ENCODE measurements around the gene OGDHL. TPM values are rescaled to one million over a fixed set of nuclear protein-coding genes. Genes with fewer than 3 reads are reported as not detected.
"Not testable (repeated sequence)": the region's sequence is repeated elsewhere in the genome, so short reads cannot be mapped to it uniquely, and the experiment has no call there.

OGDHL gene
- total RNA-seq, 1 donor from 2014 or later = 0.52 TPM

DNA sequence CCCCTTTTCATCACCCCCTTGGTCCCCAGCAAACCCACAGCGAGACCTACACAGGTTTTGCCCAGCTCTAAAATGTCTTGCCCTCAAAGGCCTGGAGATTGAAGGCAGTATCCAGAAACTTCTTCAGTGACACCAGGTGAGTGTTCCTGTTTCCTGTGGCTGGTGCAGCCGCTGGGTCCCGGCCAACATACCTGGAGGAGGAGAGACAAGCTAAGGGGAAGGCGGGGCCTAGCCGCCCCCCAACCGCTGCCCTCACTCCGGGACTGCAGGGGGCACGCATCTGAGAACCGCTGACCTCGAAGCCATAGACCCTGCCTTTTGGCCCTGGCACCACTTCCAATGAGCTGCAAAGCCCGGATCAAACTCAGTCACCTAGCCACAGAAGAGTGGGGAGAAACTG is 27.0 kb downstream of the OGDHL start:
- Histone ChIP-seq H3K9ac (ENCODE audit: low read depth in 1 of 3, low read length in 3 of 3) (no peak overlapping the region), H3K4me1 (ENCODE audit: control insufficient read depth in 3 of 3, insufficient read depth in 3 of 3, low read length in 3 of 3) (no peaks in the 10 kb centered on the region), H3K4me3 (ENCODE audit: low read length in 3 of 3) (no peak overlapping the region), H3K9me3 (ENCODE audit: control insufficient read depth in 3 of 3, low read length in 3 of 3) (no peaks in the 10 kb centered on the region), H3K27ac (ENCODE audit: low read depth, low read length) (no peak overlapping the region), H3K27me3 (ENCODE audit: control insufficient read depth in 3 of 3, insufficient read depth in 3 of 3, low read length in 3 of 3) (peaks cover 0 to 5% (median 0%) of the 10 kb centered on the region in 3 donors), H3K36me3 (ENCODE audit: control insufficient read depth in 3 of 3, insufficient read depth in 3 of 3, low read length in 3 of 3) (no peaks in the 10 kb centered on the region)

DNA sequence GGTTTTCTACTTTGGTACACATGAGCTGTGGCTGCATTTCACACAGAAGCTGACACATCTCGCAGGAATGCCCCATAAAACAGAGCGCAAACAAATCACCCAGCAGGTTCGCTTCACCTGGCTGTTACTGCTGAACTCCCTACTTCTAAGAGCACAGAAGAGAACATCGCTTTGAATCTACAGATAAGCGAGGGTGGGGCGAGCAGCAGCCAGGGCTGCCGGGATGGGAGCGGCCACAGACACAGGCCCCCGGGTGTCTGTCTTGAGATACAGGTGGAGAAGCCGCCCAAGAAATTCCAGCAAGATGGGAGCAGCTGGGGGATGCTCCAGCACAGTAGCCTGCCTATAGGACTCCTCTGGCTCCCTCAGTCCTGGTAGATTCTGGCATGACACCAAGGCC is 27.4 kb downstream of the OGDHL start:
- H3K27me3 ChIP-seq (ENCODE audit: control insufficient read depth in 3 of 3, insufficient read depth in 3 of 3, low read length in 3 of 3) = peaks cover 0 to 5% (median 0%) of the 10 kb centered on the region in 3 donors
- H3K9ac ChIP-seq (ENCODE audit: low read depth in 1 of 3, low read length in 3 of 3) = no peak overlapping the region
- no peaks in the 10 kb centered on the region for H3K4me1 ChIP-seq (ENCODE audit: control insufficient read depth in 3 of 3, insufficient read depth in 3 of 3, low read length in 3 of 3)
- no peak overlapping the region for H3K4me3 ChIP-seq (ENCODE audit: low read length in 3 of 3)
- H3K27ac ChIP-seq (ENCODE audit: low read depth, low read length) = no peak overlapping the region
- no peaks in the 10 kb centered on the region for H3K36me3 ChIP-seq (ENCODE audit: control insufficient read depth in 3 of 3, insufficient read depth in 3 of 3, low read length in 3 of 3)
- no peaks in the 10 kb centered on the region for H3K9me3 ChIP-seq (ENCODE audit: control insufficient read depth in 3 of 3, low read length in 3 of 3)

DNA sequence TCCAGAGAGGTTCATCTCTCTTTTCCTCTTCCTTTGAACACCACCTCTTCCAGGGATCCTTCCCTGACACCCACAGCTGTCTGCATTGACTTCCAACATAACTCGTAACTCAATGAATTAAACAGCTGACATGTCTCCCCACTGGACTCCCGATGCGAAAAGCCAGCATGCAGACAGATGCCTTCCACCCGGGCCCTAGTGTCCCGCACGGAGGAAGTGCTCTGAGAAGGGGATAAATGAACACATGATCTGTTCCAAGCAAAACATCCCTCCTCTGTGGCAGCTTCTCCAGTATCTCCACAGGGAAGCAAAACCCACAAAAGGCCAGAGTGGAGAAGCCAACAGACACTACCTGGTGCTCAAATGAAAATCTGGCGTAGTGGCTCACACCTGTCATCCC is 28.3 kb downstream of the OGDHL start:
- no peaks in the 10 kb centered on the region for H3K4me1 ChIP-seq (ENCODE audit: control insufficient read depth in 3 of 3, insufficient read depth in 3 of 3, low read length in 3 of 3)
- H3K36me3 ChIP-seq (ENCODE audit: control insufficient read depth in 3 of 3, insufficient read depth in 3 of 3, low read length in 3 of 3) = no peaks in the 10 kb centered on the region
- H3K27me3 ChIP-seq (ENCODE audit: control insufficient read depth in 3 of 3, insufficient read depth in 3 of 3, low read length in 3 of 3) = peaks cover 0 to 5% (median 0%) of the 10 kb centered on the region in 3 donors
- no peak overlapping the region for H3K9ac ChIP-seq (ENCODE audit: low read depth in 1 of 3, low read length in 3 of 3)
- no peak overlapping the region for H3K4me3 ChIP-seq (ENCODE audit: low read length in 3 of 3)
- H3K9me3 ChIP-seq (ENCODE audit: control insufficient read depth in 3 of 3, low read length in 3 of 3) = no peaks in the 10 kb centered on the region
- no peak overlapping the region for H3K27ac ChIP-seq (ENCODE audit: low read depth, low read length)

DNA sequence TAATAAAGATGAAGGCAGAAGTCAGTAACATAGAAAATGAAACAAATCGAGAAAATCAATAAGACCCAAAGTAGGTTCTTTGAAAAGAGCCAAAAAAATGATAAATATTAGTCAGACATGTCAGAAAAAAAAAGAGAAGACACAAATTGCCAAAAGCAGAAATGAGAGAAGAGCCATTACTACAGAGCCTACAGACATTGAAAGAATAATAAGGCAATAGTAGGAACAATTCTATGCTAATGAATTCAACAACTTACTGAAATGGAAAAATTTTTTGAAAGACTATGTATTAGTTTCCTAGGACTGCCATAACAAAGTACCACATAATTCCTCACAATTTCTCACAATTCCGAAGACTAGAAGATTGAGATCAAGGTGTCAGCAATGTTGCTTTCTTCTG is 35.5 kb downstream of the OGDHL start:
- no peak overlapping the region for H3K27ac ChIP-seq (ENCODE audit: low read depth, low read length)
- H3K9ac ChIP-seq (ENCODE audit: low read depth in 1 of 3, low read length in 3 of 3) = no peak overlapping the region
- H3K4me1 ChIP-seq (ENCODE audit: control insufficient read depth in 3 of 3, insufficient read depth in 3 of 3, low read length in 3 of 3) = no peaks in the 10 kb centered on the region
- no peaks in the 10 kb centered on the region for H3K27me3 ChIP-seq (ENCODE audit: control insufficient read depth in 3 of 3, insufficient read depth in 3 of 3, low read length in 3 of 3)
- H3K4me3 ChIP-seq (ENCODE audit: low read length in 3 of 3) = no peak overlapping the region
- peaks cover 0 to 7% (median 4%) of the 10 kb centered on the region in 3 donors for H3K9me3 ChIP-seq (ENCODE audit: control insufficient read depth in 3 of 3, low read length in 3 of 3)
- no peaks in the 10 kb centered on the region for H3K36me3 ChIP-seq (ENCODE audit: control insufficient read depth in 3 of 3, insufficient read depth in 3 of 3, low read length in 3 of 3)

DNA sequence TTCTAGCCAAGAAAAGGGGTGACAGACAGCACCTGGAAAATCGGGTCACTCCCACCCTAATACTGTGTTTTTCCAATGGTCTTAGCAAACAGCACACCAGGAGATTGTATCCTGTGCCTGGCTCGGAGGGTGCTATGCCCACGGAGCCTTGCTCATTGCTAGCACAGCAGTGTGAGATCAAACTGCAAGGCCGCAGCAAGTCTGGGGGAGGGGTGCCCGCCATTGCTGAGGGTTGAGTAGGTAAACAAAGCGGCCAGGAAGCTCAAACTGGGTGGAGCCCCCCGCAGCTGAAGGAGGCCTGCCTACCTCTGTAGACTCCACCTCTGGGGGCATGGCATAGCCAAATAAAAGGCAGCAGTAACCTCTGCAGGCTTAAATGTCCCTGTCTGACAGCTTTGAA is 47.0 kb downstream of the OGDHL start:
- not testable (repeated sequence) for H3K36me3 ChIP-seq (ENCODE audit: control insufficient read depth in 3 of 3, insufficient read depth in 3 of 3, low read length in 3 of 3); H3K4me1 ChIP-seq (ENCODE audit: control insufficient read depth in 3 of 3, insufficient read depth in 3 of 3, low read length in 3 of 3); H3K9me3 ChIP-seq (ENCODE audit: control insufficient read depth in 3 of 3, low read length in 3 of 3); H3K27ac ChIP-seq (ENCODE audit: low read depth, low read length); H3K27me3 ChIP-seq (ENCODE audit: control insufficient read depth in 3 of 3, insufficient read depth in 3 of 3, low read length in 3 of 3); H3K9ac ChIP-seq (ENCODE audit: low read depth in 1 of 3, low read length in 3 of 3); H3K4me3 ChIP-seq (ENCODE audit: low read length in 3 of 3)

DNA sequence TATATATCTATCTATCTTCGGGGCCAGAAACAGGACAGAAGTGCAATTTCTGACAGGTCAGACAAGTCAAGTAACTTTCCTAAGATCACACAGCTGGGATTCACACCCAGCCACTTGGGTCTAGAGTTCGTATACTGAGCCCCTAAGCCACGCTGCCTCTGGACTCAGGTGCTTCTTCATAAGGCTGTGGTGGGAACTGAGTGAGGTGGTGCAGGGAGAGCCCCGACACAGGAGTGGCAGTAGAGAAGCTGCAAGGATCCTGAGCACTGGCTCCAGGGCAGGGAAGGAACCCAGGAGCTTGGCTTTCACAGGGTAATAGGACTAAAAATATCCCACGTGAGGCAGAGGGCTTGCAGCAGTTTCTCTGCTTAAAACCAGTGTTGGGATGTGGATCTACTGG is 48.9 kb downstream of the OGDHL start:
- Histone ChIP-seq H3K36me3 (ENCODE audit: control insufficient read depth in 3 of 3, insufficient read depth in 3 of 3, low read length in 3 of 3) (no peaks in the 10 kb centered on the region), H3K4me1 (ENCODE audit: control insufficient read depth in 3 of 3, insufficient read depth in 3 of 3, low read length in 3 of 3) (no peaks in the 10 kb centered on the region), H3K9me3 (ENCODE audit: control insufficient read depth in 3 of 3, low read length in 3 of 3) (no peaks in the 10 kb centered on the region)

DNA sequence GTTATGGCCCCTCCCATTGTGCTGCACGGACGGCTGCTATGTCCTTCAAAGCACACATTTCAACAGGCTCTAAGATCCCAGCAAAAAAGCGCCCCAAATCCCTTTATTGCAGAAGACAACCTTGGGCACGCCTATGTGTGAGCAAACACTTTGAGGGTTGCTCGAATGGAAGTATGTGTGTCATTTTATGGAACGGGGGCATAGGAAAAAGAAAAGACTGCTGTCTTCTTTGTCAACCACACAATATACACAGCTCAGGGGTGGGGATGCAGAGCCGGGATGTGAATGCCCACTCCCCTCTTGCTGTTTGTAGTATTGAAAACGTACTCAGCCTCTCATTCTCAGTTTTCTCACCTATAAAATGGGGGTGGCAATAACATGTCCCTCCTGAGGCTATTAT is 50.6 kb downstream of the OGDHL start:
- Histone ChIP-seq H3K4me1 (ENCODE audit: control insufficient read depth in 3 of 3, insufficient read depth in 3 of 3, low read length in 3 of 3) (no peaks in the 10 kb centered on the region), H3K36me3 (ENCODE audit: control insufficient read depth in 3 of 3, insufficient read depth in 3 of 3, low read length in 3 of 3) (no peaks in the 10 kb centered on the region), H3K4me3 (ENCODE audit: low read length in 3 of 3) (no peak overlapping the region), H3K27me3 (ENCODE audit: control insufficient read depth in 3 of 3, insufficient read depth in 3 of 3, low read length in 3 of 3) (peaks cover 0 to 4% (median 3%) of the 10 kb centered on the region in 3 donors), H3K9ac (ENCODE audit: low read depth in 1 of 3, low read length in 3 of 3) (no peak overlapping the region), H3K9me3 (ENCODE audit: control insufficient read depth in 3 of 3, low read length in 3 of 3) (no peaks in the 10 kb centered on the region), H3K27ac (ENCODE audit: low read depth, low read length) (no peak overlapping the region)

More for the DNA sequence above, 48.9 kb downstream of the OGDHL start:
- Histone ChIP-seq H3K27ac (ENCODE audit: low read depth, low read length) (no peak overlapping the region), H3K27me3 (ENCODE audit: control insufficient read depth in 3 of 3, insufficient read depth in 3 of 3, low read length in 3 of 3) (peaks cover 0 to 4% (median 3%) of the 10 kb centered on the region in 3 donors), H3K4me3 (ENCODE audit: low read length in 3 of 3) (no peak overlapping the region), H3K9ac (ENCODE audit: low read depth in 1 of 3, low read length in 3 of 3) (no peak overlapping the region)

DNA sequence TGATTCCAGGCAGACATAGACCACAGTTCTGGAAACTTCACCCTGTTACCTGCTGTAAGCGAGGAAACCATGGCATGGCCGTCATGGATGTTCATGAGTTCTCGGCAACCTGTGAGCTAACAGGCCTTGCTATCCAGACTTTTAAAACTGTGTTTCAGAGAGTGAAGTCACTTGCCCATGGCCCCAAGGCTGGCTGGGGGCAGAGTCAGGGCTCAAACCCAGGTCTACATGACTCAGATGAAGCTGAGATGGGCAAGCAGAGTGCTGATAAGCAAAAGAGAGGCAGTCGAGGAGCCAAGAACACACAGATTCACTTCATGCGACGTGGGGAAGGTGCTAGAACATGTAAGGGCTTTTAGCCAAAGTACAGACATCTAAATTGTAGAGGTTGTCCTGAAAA is 51.2 kb downstream of the OGDHL start:
- H3K27me3 ChIP-seq (ENCODE audit: control insufficient read depth in 3 of 3, insufficient read depth in 3 of 3, low read length in 3 of 3) = peaks cover 0 to 4% (median 3%) of the 10 kb centered on the region in 3 donors
- H3K9ac ChIP-seq (ENCODE audit: low read depth in 1 of 3, low read length in 3 of 3) = no peak overlapping the region
- no peaks in the 10 kb centered on the region for H3K36me3 ChIP-seq (ENCODE audit: control insufficient read depth in 3 of 3, insufficient read depth in 3 of 3, low read length in 3 of 3)
- no peaks in the 10 kb centered on the region for H3K4me1 ChIP-seq (ENCODE audit: control insufficient read depth in 3 of 3, insufficient read depth in 3 of 3, low read length in 3 of 3)
- no peak overlapping the region for H3K27ac ChIP-seq (ENCODE audit: low read depth, low read length)
- no peaks in the 10 kb centered on the region for H3K9me3 ChIP-seq (ENCODE audit: control insufficient read depth in 3 of 3, low read length in 3 of 3)
- no peak overlapping the region for H3K4me3 ChIP-seq (ENCODE audit: low read length in 3 of 3)

DNA sequence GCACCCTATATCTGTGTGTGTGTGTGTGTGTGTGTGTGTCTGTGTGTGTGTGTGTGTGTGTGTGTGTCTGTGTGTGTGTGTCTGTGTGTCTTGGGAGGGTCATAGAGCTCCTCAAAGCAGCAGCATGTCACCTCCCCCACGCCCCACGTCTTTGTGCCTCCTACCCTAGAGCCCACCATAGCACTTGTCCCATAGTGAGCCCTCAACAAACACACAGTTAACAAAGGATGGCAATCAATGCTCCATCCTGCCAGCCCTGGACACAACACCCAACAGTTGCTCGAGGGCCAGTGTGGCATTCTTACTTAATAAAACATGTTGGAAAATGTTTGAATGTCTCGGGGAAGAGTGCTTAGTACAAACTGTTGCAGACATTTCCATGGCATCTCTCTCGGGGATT is 52.2 kb downstream of the OGDHL start:
- Histone ChIP-seq H3K27ac (ENCODE audit: low read depth, low read length) (no peak overlapping the region), H3K4me1 (ENCODE audit: control insufficient read depth in 3 of 3, insufficient read depth in 3 of 3, low read length in 3 of 3) (no peaks in the 10 kb centered on the region), H3K36me3 (ENCODE audit: control insufficient read depth in 3 of 3, insufficient read depth in 3 of 3, low read length in 3 of 3) (no peaks in the 10 kb centered on the region), H3K4me3 (ENCODE audit: low read length in 3 of 3) (no peak overlapping the region), H3K9ac (ENCODE audit: low read depth in 1 of 3, low read length in 3 of 3) (no peak overlapping the region), H3K9me3 (ENCODE audit: control insufficient read depth in 3 of 3, low read length in 3 of 3) (no peaks in the 10 kb centered on the region), H3K27me3 (ENCODE audit: control insufficient read depth in 3 of 3, insufficient read depth in 3 of 3, low read length in 3 of 3) (peaks cover 0 to 4% (median 3%) of the 10 kb centered on the region in 3 donors)

DNA sequence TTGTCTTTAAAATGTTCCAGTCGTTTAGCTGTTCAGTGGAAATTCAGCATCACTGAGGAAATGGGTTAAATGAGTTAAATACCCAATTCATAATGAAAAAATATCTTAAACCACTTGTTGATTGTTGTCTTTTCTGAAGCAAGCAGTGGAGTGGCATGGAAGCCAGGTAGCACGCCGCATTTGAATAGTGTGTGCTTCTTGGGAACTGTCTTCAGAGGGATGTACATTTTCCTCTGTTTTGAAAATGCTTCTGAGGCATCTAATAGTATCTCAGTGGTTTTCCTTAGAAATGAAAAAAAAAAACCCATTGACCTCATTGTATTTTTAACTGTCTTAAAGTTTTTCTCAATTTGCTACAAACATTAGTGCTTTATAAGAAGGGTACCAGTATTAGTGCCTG is 54.5 kb downstream of the OGDHL start:
- peaks cover 0 to 4% (median 3%) of the 10 kb centered on the region in 3 donors for H3K27me3 ChIP-seq (ENCODE audit: control insufficient read depth in 3 of 3, insufficient read depth in 3 of 3, low read length in 3 of 3)
- H3K4me1 ChIP-seq (ENCODE audit: control insufficient read depth in 3 of 3, insufficient read depth in 3 of 3, low read length in 3 of 3) = no peaks in the 10 kb centered on the region
- no peaks in the 10 kb centered on the region for H3K36me3 ChIP-seq (ENCODE audit: control insufficient read depth in 3 of 3, insufficient read depth in 3 of 3, low read length in 3 of 3)
- no peaks in the 10 kb centered on the region for H3K9me3 ChIP-seq (ENCODE audit: control insufficient read depth in 3 of 3, low read length in 3 of 3)
- no peak overlapping the region for H3K9ac ChIP-seq (ENCODE audit: low read depth in 1 of 3, low read length in 3 of 3)
- no peak overlapping the region for H3K4me3 ChIP-seq (ENCODE audit: low read length in 3 of 3)
- H3K27ac ChIP-seq (ENCODE audit: low read depth, low read length) = no peak overlapping the region

DNA sequence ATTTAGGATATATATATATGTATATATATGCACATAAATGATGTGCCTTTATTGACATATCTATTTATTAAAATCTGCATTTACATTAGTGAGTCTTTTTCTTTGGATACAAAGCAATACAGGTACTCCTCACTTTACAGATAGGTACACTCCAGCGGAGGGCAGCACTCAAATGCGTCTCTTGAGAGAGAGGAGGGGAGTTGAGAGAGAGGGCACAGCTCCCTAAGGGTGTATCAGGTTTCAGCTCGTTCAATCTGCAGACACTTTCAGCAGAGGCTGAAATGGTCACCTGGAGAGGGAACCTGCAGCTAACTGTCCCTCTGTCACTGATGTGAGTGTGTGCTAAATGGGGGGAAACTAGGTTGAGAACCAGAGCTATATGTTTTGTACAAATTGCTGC is 61.1 kb downstream of the OGDHL start:
- H3K27me3 ChIP-seq (ENCODE audit: control insufficient read depth in 3 of 3, insufficient read depth in 3 of 3, low read length in 3 of 3) = peaks cover 0 to 2% (median 0%) of the 10 kb centered on the region in 3 donors
- H3K4me1 ChIP-seq (ENCODE audit: control insufficient read depth in 3 of 3, insufficient read depth in 3 of 3, low read length in 3 of 3) = no peaks in the 10 kb centered on the region

More for the DNA sequence above, 61.1 kb downstream of the OGDHL start:
- Histone ChIP-seq H3K36me3 (ENCODE audit: control insufficient read depth in 3 of 3, insufficient read depth in 3 of 3, low read length in 3 of 3) (no peaks in the 10 kb centered on the region), H3K4me3 (ENCODE audit: low read length in 3 of 3) (no peak overlapping the region), H3K9ac (ENCODE audit: low read depth in 1 of 3, low read length in 3 of 3) (no peak overlapping the region), H3K9me3 (ENCODE audit: control insufficient read depth in 3 of 3, low read length in 3 of 3) (no peaks in the 10 kb centered on the region), H3K27ac (ENCODE audit: low read depth, low read length) (no peak overlapping the region)

Measured in skeletal muscle tissue (tissue), 4 donors.